Kidney epithelial cell (primary cell): ENCODE measurements around the gene GAB3. TPM values are rescaled to one million over a fixed set of nuclear protein-coding genes. Genes with fewer than 3 reads are reported as not detected.

Experiments used
- DNase-seq: peaks from one replicate; pipeline ENCODE4 v3.0.0-alpha.2; 2010; ENCODE audit warnings: low read depth
- H3K27me3 ChIP-seq: 2 replicates; pipeline ENCODE4 v1.6.0; 2011; ENCODE audit warnings: low read length; ENCODE audit not compliant: control insufficient read depth, insufficient read depth
- H3K36me3 ChIP-seq: 2 replicates; pipeline ENCODE4 v1.5.1; 2011; ENCODE audit warnings: low read length; ENCODE audit not compliant: control insufficient read depth, insufficient read depth
- H3K4me3 ChIP-seq: 2 replicates; pipeline ENCODE4 v1.5.1; 2011; ENCODE audit warnings: low read depth, mild to moderate bottlenecking, control low read depth, low read length
- total RNA-seq: library from RNA; depleted of rRNA; stranded (reverse); fragments of >200 nt; gene quantifications from 2 replicates; pipeline ENCODE4 v1.2.3, GENCODE V29; 2015
- TF ChIP-seq, protein P1 (sequence below): IDR thresholded peaks from 2 replicates; pipeline ENCODE4 v1.5.1; 2011; ENCODE audit warnings: mild to moderate bottlenecking, moderate library complexity, low read length, control low read depth, inconsistent platforms; ENCODE audit not compliant: insufficient read depth, poor library complexity, severe bottlenecking

The GAB3 gene
- total RNA-seq, 1 donor from 2014 or later = 0.42 TPM

GRCh38 chrX:154758696-154759095, 7.8 kb upstream of the GAB3 start:
- H3K36me3 ChIP-seq = no peaks in the 10 kb centered on the region
- TF ChIP-seq, protein P1, sequence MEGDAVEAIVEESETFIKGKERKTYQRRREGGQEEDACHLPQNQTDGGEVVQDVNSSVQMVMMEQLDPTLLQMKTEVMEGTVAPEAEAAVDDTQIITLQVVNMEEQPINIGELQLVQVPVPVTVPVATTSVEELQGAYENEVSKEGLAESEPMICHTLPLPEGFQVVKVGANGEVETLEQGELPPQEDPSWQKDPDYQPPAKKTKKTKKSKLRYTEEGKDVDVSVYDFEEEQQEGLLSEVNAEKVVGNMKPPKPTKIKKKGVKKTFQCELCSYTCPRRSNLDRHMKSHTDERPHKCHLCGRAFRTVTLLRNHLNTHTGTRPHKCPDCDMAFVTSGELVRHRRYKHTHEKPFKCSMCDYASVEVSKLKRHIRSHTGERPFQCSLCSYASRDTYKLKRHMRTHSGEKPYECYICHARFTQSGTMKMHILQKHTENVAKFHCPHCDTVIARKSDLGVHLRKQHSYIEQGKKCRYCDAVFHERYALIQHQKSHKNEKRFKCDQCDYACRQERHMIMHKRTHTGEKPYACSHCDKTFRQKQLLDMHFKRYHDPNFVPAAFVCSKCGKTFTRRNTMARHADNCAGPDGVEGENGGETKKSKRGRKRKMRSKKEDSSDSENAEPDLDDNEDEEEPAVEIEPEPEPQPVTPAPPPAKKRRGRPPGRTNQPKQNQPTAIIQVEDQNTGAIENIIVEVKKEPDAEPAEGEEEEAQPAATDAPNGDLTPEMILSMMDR = no peak

DNA sequence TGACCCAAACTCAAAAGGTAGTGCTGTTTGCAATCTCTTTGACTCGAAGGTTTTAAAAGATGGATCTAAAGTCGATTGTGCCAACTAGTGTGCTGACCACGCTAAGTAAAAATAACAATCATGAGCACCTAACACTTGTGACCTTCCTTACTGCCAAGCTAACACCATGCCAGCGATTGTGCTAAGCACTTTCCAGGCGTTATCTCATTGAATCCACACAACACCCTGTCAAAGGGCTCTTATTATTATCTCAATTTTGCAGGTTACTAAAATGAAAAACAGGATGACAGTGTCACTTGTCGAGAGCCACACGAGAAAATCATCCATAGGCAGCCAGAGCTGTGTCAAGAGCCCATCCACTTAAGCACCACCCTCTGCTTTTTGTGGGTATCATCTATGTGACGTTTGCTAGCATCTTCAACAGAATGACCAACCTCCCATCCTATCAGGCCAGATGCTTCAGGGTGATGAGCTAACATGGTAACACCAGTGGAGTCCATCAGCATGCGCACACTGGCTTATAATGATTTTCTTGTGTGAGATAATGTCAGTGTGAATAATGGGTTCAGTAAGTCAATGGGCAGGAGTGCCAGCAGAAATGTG, 893 bp upstream of the GAB3 start:
- TF ChIP-seq, protein P1 = no peak
- DNase-seq = no peak
- Histone ChIP-seq H3K4me3 (no peak overlapping the region), H3K36me3 (no peaks in the 10 kb centered on the region), H3K27me3 (peaks cover 8% of the 10 kb centered on the region)

More at GRCh38 chrX:154758696-154759095, 7.8 kb upstream of the GAB3 start:
- H3K4me3 ChIP-seq = no peak overlapping the region
- no peak for DNase-seq
- H3K27me3 ChIP-seq = no peaks in the 10 kb centered on the region

- no peak for DNase-seq
- Histone ChIP-seq H3K4me3 (peak overlapping the region; percentile 32), H3K27me3 (peaks cover 8% of the 10 kb centered on the region), H3K36me3 (no peaks in the 10 kb centered on the region)
- TF ChIP-seq, protein P1 = no peak
These were observed 359 bp upstream of the GAB3 start for GRCh38 chrX:154751203-154751668.

DNA sequence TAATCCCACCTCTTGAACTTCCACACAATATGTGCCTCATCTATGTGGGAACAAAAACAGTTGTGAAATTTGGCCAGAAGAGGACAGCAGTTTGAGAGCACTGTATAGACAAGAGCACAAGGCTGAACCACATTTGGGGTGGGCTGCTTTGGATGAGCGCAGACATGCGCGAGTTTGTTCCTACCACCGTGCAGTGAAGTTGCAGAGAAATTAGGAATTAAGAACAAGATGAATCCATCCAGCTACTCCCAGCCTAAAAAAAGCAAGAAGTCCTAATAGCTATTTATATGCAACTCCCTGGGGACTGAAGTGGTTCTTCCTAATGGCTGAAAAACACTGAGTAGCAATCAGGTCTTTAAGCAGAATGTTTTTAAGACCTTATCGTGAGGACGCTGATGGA, 1.0 kb downstream of the GAB3 start:
- H3K36me3 ChIP-seq = no peaks in the 10 kb centered on the region
- no peak for DNase-seq
- H3K4me3 ChIP-seq = no peak overlapping the region
- TF ChIP-seq, protein P1 = no peak
- peaks cover 8% of the 10 kb centered on the region for H3K27me3 ChIP-seq

DNA sequence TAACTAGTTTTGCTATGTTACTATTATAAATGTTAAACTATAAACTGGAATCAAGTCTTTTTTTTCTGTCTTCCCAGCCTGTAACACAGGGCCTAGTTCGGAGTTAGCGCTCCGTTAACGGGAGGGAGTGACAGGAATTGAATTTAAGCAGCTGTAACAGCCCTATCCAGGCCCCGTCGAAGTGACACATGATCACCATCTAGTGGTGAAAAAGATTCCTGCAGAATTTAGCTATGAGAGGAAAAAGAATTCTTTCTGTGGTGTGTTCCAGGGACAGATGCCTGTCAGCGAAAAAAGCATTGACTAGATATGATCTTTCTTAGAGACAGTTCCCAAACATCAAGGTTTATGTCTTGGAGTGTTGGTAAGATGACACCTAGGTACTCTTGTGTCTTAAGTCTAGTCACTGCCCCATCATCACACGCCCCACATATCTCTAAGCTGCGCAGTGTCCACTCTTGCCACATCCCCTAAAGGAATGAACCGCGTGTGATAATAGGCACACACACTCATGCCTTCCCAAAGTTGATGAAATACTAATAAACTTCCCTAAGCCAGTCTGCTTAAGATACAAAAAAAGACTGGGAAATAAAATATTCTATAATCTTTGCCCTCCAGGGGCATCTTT, 2.1 kb downstream of the GAB3 start:
- TF ChIP-seq, protein P1 = peak; percentile 47
- H3K36me3 ChIP-seq = no peaks in the 10 kb centered on the region
- H3K27me3 ChIP-seq = peaks cover 8% of the 10 kb centered on the region
- no peak for DNase-seq
- H3K4me3 ChIP-seq = no peak overlapping the region
